AG09309 (cell line): ENCODE results near the gene ABCC9.
A peak's percentile ranks its signal among the peaks of the same experiment; 100 is the strongest.

ENCODE experiments used
- DNase-seq: peaks from one replicate; pipeline ENCODE4 v3.0.0-alpha.2; 2010; ENCODE audit warnings: low read depth
- H3K4me3 ChIP-seq: 2 replicates; pipeline ENCODE4 v1.5.1; 2011; ENCODE audit warnings: mild to moderate bottlenecking, low read depth, low read length, moderate library complexity; ENCODE audit not compliant: control insufficient read depth
- CTCF ChIP-seq: IDR thresholded peaks from 2 replicates; pipeline ENCODE4 v1.5.1; 2011; ENCODE audit warnings: mild to moderate bottlenecking, low read depth, low read length, inconsistent platforms; ENCODE audit not compliant: insufficient read depth, control insufficient read depth; ENCODE audit errors: missing control alignments

The ABCC9 gene

GRCh38 chr12:21983095-21983494 is 41.9 kb upstream of the ABCC9 start:
- no peak for DNase-seq
- TF ChIP-seq CTCF = no peak
- no peak overlapping the region for H3K4me3 ChIP-seq

- no peak for DNase-seq
- TF ChIP-seq CTCF = no peak
- H3K4me3 ChIP-seq = no peak overlapping the region
Observed at GRCh38 chr12:21980544-21980943, 39.3 kb upstream of the ABCC9 start.

- DNase-seq = no peak
- TF ChIP-seq CTCF = no peak
- H3K4me3 ChIP-seq = no peak overlapping the region
Observed at GRCh38 chr12:21975293-21975692, 34.1 kb upstream of the ABCC9 start.

- TF ChIP-seq CTCF = no peak
- no peak for DNase-seq
- H3K4me3 ChIP-seq = no peak overlapping the region
Observed at GRCh38 chr12:21973221-21973620, 32.0 kb upstream of the ABCC9 start.

GRCh38 chr12:21972055-21972454 is 30.8 kb upstream of the ABCC9 start:
- DNase-seq = no peak
- no peak overlapping the region for H3K4me3 ChIP-seq
- no peak for TF ChIP-seq CTCF

GRCh38 chr12:21971344-21971743 is 30.1 kb upstream of the ABCC9 start:
- no peak for DNase-seq
- TF ChIP-seq CTCF = no peak
- no peak overlapping the region for H3K4me3 ChIP-seq

GRCh38 chr12:21962821-21963220 is 21.6 kb upstream of the ABCC9 start:
- no peak overlapping the region for H3K4me3 ChIP-seq
- peak; percentile 2 for TF ChIP-seq CTCF
- no peak for DNase-seq
